Measurements from ENCODE around the gene GRN. TPM values are rescaled to one million over a fixed set of nuclear protein-coding genes. Genes with fewer than 3 reads are reported as not detected.
"Not testable (repeated sequence)": the region's sequence is repeated elsewhere in the genome, so short reads cannot be mapped to it uniquely, and the experiment has no call there.

The GRN gene
- total RNA-seq, 3 donors from 2014 or later = 282 to 500 (median 411) TPM

- no peak within 1 kb of the TSS for H3K4me3 ChIP-seq
- DNase-seq = no peak
- H3K4me1 ChIP-seq (ENCODE audit: low read depth) = peaks cover 15% of the 10 kb centered on the region
- no peaks in the 10 kb centered on the region for H3K36me3 ChIP-seq (ENCODE audit: low read depth)
- no peaks in the 10 kb centered on the region for H3K9me3 ChIP-seq
- intact Hi-C loops (cut with DNase I, micrococcal nuclease) = no loop called here
- TF ChIP-seq, protein P1, sequence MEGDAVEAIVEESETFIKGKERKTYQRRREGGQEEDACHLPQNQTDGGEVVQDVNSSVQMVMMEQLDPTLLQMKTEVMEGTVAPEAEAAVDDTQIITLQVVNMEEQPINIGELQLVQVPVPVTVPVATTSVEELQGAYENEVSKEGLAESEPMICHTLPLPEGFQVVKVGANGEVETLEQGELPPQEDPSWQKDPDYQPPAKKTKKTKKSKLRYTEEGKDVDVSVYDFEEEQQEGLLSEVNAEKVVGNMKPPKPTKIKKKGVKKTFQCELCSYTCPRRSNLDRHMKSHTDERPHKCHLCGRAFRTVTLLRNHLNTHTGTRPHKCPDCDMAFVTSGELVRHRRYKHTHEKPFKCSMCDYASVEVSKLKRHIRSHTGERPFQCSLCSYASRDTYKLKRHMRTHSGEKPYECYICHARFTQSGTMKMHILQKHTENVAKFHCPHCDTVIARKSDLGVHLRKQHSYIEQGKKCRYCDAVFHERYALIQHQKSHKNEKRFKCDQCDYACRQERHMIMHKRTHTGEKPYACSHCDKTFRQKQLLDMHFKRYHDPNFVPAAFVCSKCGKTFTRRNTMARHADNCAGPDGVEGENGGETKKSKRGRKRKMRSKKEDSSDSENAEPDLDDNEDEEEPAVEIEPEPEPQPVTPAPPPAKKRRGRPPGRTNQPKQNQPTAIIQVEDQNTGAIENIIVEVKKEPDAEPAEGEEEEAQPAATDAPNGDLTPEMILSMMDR (IDR thresholded peaks at IDR 0.05) = no peak
- ATAC-seq = no peak
Measured at GRCh38 chr17:44389281-44389680, 44.2 kb downstream of the GRN start, which contains the start of gene ITGA2B. TSS of gene ITGA2B (minus strand) at chr17:44389649. CDS start at chr17:44389473, 176 bp downstream.

GRCh38 chr17:44389723-44390202, 44.7 kb downstream of the GRN start:
- DNase-seq (no peak), ATAC-seq (no peak)
- no peaks in the 10 kb centered on the region for H3K9me3 ChIP-seq
- intact Hi-C loops (cut with DNase I, micrococcal nuclease) = no loop called here
- TF ChIP-seq, protein P1 (IDR thresholded peaks at IDR 0.05) = no peak
- H3K36me3 ChIP-seq (ENCODE audit: low read depth) = no peaks in the 10 kb centered on the region
- H3K4me1 ChIP-seq (ENCODE audit: low read depth) = peaks cover 12% of the 10 kb centered on the region
- H3K4me3 ChIP-seq = no peak overlapping the region

DNA sequence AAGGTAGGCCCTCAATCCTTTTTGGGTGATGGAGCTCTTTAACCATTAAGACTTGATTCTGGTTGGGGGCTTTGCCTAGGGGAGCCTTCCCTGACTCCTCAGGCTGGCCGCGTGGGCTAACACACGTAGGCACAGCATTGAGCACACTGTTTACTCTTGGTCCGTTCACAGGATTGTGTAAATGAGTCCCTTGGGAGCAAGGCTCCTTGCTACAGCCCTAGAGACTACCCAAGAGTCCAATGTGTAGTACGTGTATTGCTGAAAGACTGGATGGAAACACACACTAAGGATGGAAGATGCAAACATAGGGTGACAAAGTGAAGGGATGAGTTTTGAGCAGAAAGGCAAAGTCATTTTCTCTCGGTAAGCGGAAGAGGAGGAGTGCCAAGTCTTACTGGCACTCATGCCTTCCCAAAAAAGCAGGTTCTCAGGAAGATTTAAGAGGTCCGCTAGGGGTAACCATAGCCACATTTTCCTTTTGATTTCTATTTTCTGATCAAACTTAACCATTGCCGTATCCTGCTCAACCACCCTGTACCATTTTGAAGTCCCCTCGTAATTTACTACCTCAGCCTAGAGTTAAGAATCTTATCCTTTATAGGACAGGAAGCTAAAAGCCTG, 45.3 kb downstream of the GRN start:
- H3K9me3 ChIP-seq = no peaks in the 10 kb centered on the region
- ATAC-seq = no peak
- TF ChIP-seq, protein P1 (IDR thresholded peaks at IDR 0.05) = no peak
- no peak for DNase-seq
- H3K36me3 ChIP-seq (ENCODE audit: low read depth) = no peaks in the 10 kb centered on the region
- intact Hi-C loops (cut with DNase I, micrococcal nuclease) = no loop called here
- H3K4me3 ChIP-seq = no peak overlapping the region
- peaks cover 9% of the 10 kb centered on the region for H3K4me1 ChIP-seq (ENCODE audit: low read depth)

DNA sequence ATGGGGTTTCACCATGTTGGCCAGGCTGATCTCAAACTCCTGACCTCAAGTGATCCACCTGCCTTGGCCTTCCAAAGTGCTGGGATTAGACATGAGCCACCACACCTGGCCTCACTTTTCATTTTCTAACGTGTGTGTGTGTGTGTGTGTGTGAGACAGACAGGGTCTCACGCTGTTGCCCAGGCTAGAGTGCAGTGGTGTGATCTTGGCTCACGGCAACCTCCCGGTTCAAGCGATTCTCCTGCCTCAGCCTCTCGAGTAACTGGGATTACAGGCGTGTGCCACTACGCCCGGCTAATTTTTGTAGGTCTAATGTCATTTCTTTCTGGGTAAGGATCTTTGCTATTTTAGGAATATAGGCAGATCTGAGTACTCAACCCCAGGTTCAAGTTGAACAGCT, 49.0 kb downstream of the GRN start:
- H3K9me3 ChIP-seq; H3K4me3 ChIP-seq; ATAC-seq; intact Hi-C loops (cut with DNase I, micrococcal nuclease); H3K36me3 ChIP-seq (ENCODE audit: low read depth); H3K4me1 ChIP-seq (ENCODE audit: low read depth); DNase-seq: not testable (repeated sequence)

DNA sequence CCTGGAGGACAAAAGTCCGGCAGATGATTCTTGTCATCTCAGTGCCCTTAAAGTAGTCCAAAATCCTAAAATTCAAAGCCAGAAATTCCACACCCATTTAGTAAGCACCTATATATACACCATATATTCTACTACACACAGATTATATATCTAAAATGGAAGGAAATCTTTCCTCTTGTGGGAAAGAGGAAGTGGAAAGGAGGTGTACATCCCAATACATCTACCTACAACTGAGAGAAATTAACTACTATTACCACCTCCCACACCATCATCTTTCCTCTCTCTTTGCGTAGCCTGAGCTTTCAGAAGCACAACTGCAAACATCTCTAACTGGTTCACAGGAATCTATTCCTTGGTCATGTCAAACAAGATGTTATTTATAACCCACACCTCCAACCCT, 49.7 kb downstream of the GRN start:
- H3K36me3 ChIP-seq (ENCODE audit: low read depth) = no peaks in the 10 kb centered on the region
- no peak for DNase-seq
- TF ChIP-seq, protein P1 (IDR thresholded peaks at IDR 0.05) = no peak

DNA sequence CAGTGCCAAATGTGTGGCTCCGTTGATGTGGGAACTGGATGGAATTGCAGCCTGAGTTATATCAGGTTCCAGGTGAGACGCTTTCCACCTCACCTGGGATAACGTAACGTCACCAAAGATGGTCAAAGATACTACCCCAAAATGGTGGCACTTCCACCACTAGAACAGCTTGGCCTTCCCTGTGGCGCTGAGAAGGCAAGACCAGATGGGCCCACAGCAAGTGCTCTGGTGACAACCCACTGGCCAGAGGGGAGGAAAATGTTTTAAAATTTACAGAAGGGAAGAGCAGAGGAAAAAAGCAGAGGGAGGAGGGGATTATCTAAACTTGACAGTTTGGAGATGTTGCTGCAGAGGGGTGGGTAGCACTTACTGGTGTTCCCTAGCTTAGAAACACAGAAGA, 51.8 kb downstream of the GRN start:
- intact Hi-C loops (cut with DNase I, micrococcal nuclease) = no loop called here
- H3K9me3 ChIP-seq = no peaks in the 10 kb centered on the region
- no peaks in the 10 kb centered on the region for H3K4me1 ChIP-seq (ENCODE audit: low read depth)
- TF ChIP-seq, protein P1 (IDR thresholded peaks at IDR 0.05) = no peak
- H3K4me3 ChIP-seq = no peak overlapping the region
- ATAC-seq = no peak
- H3K36me3 ChIP-seq (ENCODE audit: low read depth) = no peaks in the 10 kb centered on the region
- DNase-seq = no peak

More for the DNA sequence above, 49.7 kb downstream of the GRN start:
- no peaks in the 10 kb centered on the region for H3K4me1 ChIP-seq (ENCODE audit: low read depth)
- no peak overlapping the region for H3K4me3 ChIP-seq
- ATAC-seq = no peak
- intact Hi-C loops (cut with DNase I, micrococcal nuclease) = no loop called here
- no peaks in the 10 kb centered on the region for H3K9me3 ChIP-seq
